DOHH2 (cell line): ENCODE results near the gene KMT2C.
"Not testable (repeated sequence)": the region's sequence is repeated elsewhere in the genome, so short reads cannot be mapped to it uniquely, and the experiment has no call there.

Experiments
- H3F3A ChIP-seq: fragments of 200-600 bp; sonication (generic), shearing (Covaris generic); 2 replicates; pipeline ENCODE4 v1.6.0; 2016; ENCODE audit warnings: antibody characterized with exemption, mild to moderate bottlenecking; ENCODE audit not compliant: control insufficient read depth, insufficient read depth
- H3K27ac ChIP-seq: fragments of 200-600 bp; sonication (generic); 2 replicates; pipeline ENCODE4 v1.5.1; 2014; ENCODE audit warnings: low read depth, mild to moderate bottlenecking, low read length, moderate library complexity
- H3K27me3 ChIP-seq: fragments of 200-600 bp; sonication (generic); 2 replicates; pipeline ENCODE4 v1.6.1; 2014; ENCODE audit warnings: mild to moderate bottlenecking, low read length, mixed read lengths; ENCODE audit not compliant: control insufficient read depth
- H3K36me3 ChIP-seq: fragments of 200-600 bp; sonication (generic); 2 replicates; pipeline ENCODE4 v1.6.1; 2014; ENCODE audit warnings: mild to moderate bottlenecking, low read length, moderate library complexity, mixed read lengths; ENCODE audit not compliant: control insufficient read depth
- H3K4me1 ChIP-seq: fragments of 200-600 bp; sonication (generic); 2 replicates; pipeline ENCODE4 v1.6.1; 2014; ENCODE audit warnings: mild to moderate bottlenecking, low read length, mixed read lengths; ENCODE audit not compliant: control insufficient read depth
- H3K4me2 ChIP-seq: fragments of 200-600 bp; sonication (generic); 2 replicates; pipeline ENCODE4 v1.6.0; 2014; ENCODE audit warnings: mild to moderate bottlenecking, low read length, moderate library complexity
- H3K4me3 ChIP-seq: fragments of 200-600 bp; sonication (generic); 2 replicates; pipeline ENCODE4 v1.5.1; 2014; ENCODE audit warnings: mild to moderate bottlenecking, low read length, mixed read lengths
- H3K79me2 ChIP-seq: fragments of 200-600 bp; sonication (generic); 2 replicates; pipeline ENCODE4 v1.6.1; 2014; ENCODE audit warnings: mild to moderate bottlenecking, low read length, mixed read lengths; ENCODE audit not compliant: control insufficient read depth
- H3K9me2 ChIP-seq: fragments of 200-600 bp; sonication (generic); replicated peaks from 2 replicates; pipeline ENCODE4 v1.6.1; 2014; ENCODE audit warnings: mild to moderate bottlenecking, low read length, mixed read lengths; ENCODE audit not compliant: control insufficient read depth
- H3K9me3 ChIP-seq: fragments of 200-600 bp; sonication (generic); 2 replicates; pipeline ENCODE4 v1.6.1; 2014; ENCODE audit warnings: antibody characterized with exemption, low read length, mixed read lengths; ENCODE audit not compliant: control insufficient read depth, insufficient read depth
- H4K20me1 ChIP-seq: fragments of 200-600 bp; sonication (generic); 2 replicates; pipeline ENCODE4 v1.6.0; 2014; ENCODE audit warnings: low read depth, mild to moderate bottlenecking, antibody characterized with exemption, low read length, moderate library complexity; ENCODE audit not compliant: control insufficient read depth, insufficient read depth
- CTCF ChIP-seq: fragments of 200-600 bp; sonication (generic); IDR thresholded peaks from one replicate; pipeline ENCODE4 v1.5.1; 2014; ENCODE audit warnings: antibody characterized with exemption, mild to moderate bottlenecking, low read depth, low read length; ENCODE audit not compliant: poor library complexity, severe bottlenecking
- EZH2phosphoT487 ChIP-seq: fragments of 200-600 bp; sonication (generic); IDR thresholded peaks from 2 replicates; pipeline ENCODE4 v1.6.1; 2017; ENCODE audit warnings: borderline replicate concordance, mild to moderate bottlenecking, antibody characterized with exemption, low read length, moderate library complexity, mixed read lengths

KMT2C gene

GRCh38 chr7:152376716-152377484 lies 58.9 kb downstream of the KMT2C start:
- not testable (repeated sequence) for H3K4me1 ChIP-seq, H3K9me2 ChIP-seq, H3K9me3 ChIP-seq, H3F3A ChIP-seq, H3K4me3 ChIP-seq, H3K27ac ChIP-seq, H3K27me3 ChIP-seq, H3K36me3 ChIP-seq, H3K4me2 ChIP-seq
- H3K79me2 ChIP-seq = peaks cover 100% of the 10 kb centered on the region
- peaks cover 26% of the 10 kb centered on the region for H4K20me1 ChIP-seq

- H4K20me1 ChIP-seq = peaks cover 47% of the 10 kb centered on the region
- H3F3A ChIP-seq = no peaks in the 10 kb centered on the region
Observed at GRCh38 chr7:152370297-152370696, 65.5 kb downstream of the KMT2C start.

GRCh38 chr7:152369518-152369917 lies 66.3 kb downstream of the KMT2C start:
- 0 out of 2 replicates have a peak, but pooled peaks cover 7% of the 10 kb centered on the region for H3K36me3 ChIP-seq

More at GRCh38 chr7:152370297-152370696, 65.5 kb downstream of the KMT2C start:
- 0 out of 2 replicates have a peak, but pooled peaks cover 7% of the 10 kb centered on the region for H3K36me3 ChIP-seq
- H3K4me3 ChIP-seq = no peak overlapping the region
- H3K4me1 ChIP-seq = peaks cover 6% of the 10 kb centered on the region
- H3K27me3 ChIP-seq = no peaks in the 10 kb centered on the region
- no peaks in the 10 kb centered on the region for H3K9me3 ChIP-seq
- H3K9me2 ChIP-seq = no peaks in the 10 kb centered on the region
- peaks cover 100% of the 10 kb centered on the region for H3K79me2 ChIP-seq
- no peak overlapping the region for H3K27ac ChIP-seq
- TF ChIP-seq EZH2phosphoT487 = no peak
- no peak for TF ChIP-seq CTCF
- H3K4me2 ChIP-seq = no peak overlapping the region

More at GRCh38 chr7:152369518-152369917, 66.3 kb downstream of the KMT2C start:
- Histone ChIP-seq H3K4me1 (peaks cover 6% of the 10 kb centered on the region), H3K4me3 (no peak overlapping the region), H3K79me2 (peaks cover 100% of the 10 kb centered on the region), H4K20me1 (peaks cover 51% of the 10 kb centered on the region), H3K4me2 (no peak overlapping the region), H3K9me3 (no peaks in the 10 kb centered on the region), H3K9me2 (no peaks in the 10 kb centered on the region), H3F3A (no peaks in the 10 kb centered on the region), H3K27me3 (no peaks in the 10 kb centered on the region), H3K27ac (no peak overlapping the region)
- no peak for TF ChIP-seq CTCF
- no peak for TF ChIP-seq EZH2phosphoT487
